ENCODE results near the gene FZD7. TPM values are rescaled to one million over a fixed set of nuclear protein-coding genes. Genes with fewer than 3 reads are reported as not detected.

FZD7 gene
- total RNA-seq, result 10 to 100 TPM in 3 of 4 donors, 1 to 10 TPM in 1; 6.2 to 14.6 (median 13.3) TPM

DNA sequence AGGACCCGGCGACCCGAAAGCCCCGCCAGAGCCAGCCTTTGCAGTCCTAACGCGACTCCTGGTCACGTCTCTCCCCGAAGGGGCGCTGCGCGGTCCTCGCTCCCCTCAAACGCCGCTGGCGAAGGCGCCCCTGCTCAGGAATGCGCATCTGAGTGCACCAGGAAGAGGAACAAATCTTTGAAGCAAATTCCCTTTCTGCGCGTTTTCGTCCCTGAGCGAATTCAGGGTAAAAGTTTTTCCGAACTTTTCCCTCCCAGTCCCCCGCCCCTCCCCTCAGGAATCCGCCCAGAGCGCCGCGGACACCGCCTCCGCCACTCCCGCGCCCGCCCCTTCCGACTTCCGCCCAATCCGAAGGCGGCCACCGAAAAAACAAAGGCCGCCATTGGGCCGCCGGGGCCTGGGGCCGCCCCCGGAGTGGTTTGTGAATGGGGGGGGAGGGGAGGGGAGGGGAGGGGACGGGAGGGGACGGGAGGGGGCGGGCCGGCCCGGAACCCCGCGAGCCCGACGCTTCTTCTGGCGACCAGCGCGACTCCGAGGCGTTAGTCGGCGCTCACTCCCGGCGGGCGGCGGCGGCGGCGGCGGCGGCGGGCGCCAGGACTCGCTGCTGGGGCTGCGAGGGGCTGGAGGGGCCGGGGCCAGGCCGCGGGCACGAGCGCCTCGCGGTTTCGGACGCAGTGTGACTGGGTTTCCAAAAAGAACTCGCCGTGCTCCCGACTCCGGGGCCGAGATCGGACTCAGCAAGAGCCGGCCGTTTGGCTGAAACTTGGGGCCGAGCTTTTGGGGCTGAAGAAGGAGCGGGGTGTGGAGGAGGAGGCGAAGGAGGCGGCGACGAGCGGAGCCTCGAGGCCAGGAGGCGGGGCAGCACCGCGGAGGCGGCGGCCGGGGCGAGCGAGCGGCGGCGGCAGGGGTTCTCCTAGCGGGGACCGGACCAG lies at the start of gene FZD7:
Gene FZD7 (plus strand): TSS at position 539 of the 932 bp plus-strand sequence. CDS start 793 bp downstream, outside the sequence.
- in situ Hi-C loops (cut with MboI; ENCODE audit: low pct_ligation_motif_present in 1 of 4, low pct_unique_long_range_greater_than_20kb in 1 of 4, low sequenced_read_pairs in 3 of 4), result loop anchor here in 1 of 4 donors (10.0 kb wide), 1 partner anchor 169 kb away; no protein-coding TSS in a partner anchor

DNA sequence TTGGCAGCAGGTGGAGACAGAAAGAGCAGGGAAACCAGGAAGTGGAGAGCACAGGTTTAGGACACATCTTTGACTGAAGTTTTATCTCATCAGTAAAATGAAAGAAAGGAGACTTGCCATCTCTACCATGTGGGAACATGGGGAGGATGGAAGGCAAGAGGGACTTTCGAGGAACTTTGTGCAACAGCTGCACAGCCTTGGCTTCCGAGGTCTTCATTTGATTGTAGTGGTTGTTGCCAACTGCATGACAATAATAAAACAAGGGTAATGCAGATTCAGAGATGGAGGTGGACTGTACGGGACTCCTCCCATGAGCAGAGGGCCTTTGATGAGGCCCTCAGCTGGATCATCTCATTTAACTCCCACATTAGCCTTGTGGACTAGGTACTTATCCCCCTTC lies 49.3 kb upstream of the FZD7 start:
- no peaks in the 10 kb centered on the region for H3K4me1 ChIP-seq
- no peak for TF ChIP-seq POLR2AphosphoS5 (IDR thresholded peaks at IDR 0.05)
- TF ChIP-seq POLR2A (IDR thresholded peaks at IDR 0.05), result no peak
- no peak for TF ChIP-seq EP300 (IDR thresholded peaks at IDR 0.05; ENCODE audit: low read depth)
- TF ChIP-seq, protein P1, sequence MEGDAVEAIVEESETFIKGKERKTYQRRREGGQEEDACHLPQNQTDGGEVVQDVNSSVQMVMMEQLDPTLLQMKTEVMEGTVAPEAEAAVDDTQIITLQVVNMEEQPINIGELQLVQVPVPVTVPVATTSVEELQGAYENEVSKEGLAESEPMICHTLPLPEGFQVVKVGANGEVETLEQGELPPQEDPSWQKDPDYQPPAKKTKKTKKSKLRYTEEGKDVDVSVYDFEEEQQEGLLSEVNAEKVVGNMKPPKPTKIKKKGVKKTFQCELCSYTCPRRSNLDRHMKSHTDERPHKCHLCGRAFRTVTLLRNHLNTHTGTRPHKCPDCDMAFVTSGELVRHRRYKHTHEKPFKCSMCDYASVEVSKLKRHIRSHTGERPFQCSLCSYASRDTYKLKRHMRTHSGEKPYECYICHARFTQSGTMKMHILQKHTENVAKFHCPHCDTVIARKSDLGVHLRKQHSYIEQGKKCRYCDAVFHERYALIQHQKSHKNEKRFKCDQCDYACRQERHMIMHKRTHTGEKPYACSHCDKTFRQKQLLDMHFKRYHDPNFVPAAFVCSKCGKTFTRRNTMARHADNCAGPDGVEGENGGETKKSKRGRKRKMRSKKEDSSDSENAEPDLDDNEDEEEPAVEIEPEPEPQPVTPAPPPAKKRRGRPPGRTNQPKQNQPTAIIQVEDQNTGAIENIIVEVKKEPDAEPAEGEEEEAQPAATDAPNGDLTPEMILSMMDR (IDR thresholded peaks at IDR 0.05), result no peak
- intact Hi-C loops (cut with DNase I; ENCODE audit: low total_unique reads), result no loop called here
- WGBS, 2 donors (ENCODE audit: low coverage in 1 of 2), result 88% methylated on average over 3 of the region's 3 CpGs; no CpG with 5 or more reads in 1 of the 2 donors
- no peak overlapping the region for H3K27ac ChIP-seq
- H3K27me3 ChIP-seq, result no peaks in the 10 kb centered on the region
- H3K9me3 ChIP-seq, result no peaks in the 10 kb centered on the region
- no peaks in the 10 kb centered on the region for H3K36me3 ChIP-seq
- H3K4me3 ChIP-seq, result no peak overlapping the region
- DNase-seq, result no peak
- in situ Hi-C loops (cut with MboI; ENCODE audit: low pct_ligation_motif_present in 1 of 4, low pct_unique_long_range_greater_than_20kb in 1 of 4, low sequenced_read_pairs in 3 of 4), result no loop called here

More for the DNA sequence above, at the start of gene FZD7:
- peak; percentile 29 for TF ChIP-seq POLR2A (IDR thresholded peaks at IDR 0.05)
- TF ChIP-seq, protein P1 (IDR thresholded peaks at IDR 0.05), result peak in 4 of 5 experiments; percentile 0 to 17 (median 10)
- TF ChIP-seq EP300 (IDR thresholded peaks at IDR 0.05; ENCODE audit: low read depth), result no peak
- TF ChIP-seq POLR2AphosphoS5 (IDR thresholded peaks at IDR 0.05), result peak; percentile 29 to 70 (median 68)
- DNase-seq, result peak; percentile 94
- 1% methylated on average over 79 of the region's 109 CpGs; no CpG with 5 or more reads in 1 of the 2 donors for WGBS, 2 donors (ENCODE audit: low coverage in 1 of 2)
- no peaks in the 10 kb centered on the region for H3K36me3 ChIP-seq
- intact Hi-C loops (cut with DNase I; ENCODE audit: low total_unique reads), result loop anchor here (2.0 kb wide), 1 partner anchor 145 kb away; no protein-coding TSS in a partner anchor
- no peaks in the 10 kb centered on the region for H3K9me3 ChIP-seq
- H3K27me3 ChIP-seq, result peaks cover 39% of the 10 kb centered on the region
- H3K4me3 ChIP-seq, result peak within 1 kb of the TSS; percentile 69 to 88 (median 80)
- peaks cover 5 to 29% (median 20%) of the 10 kb centered on the region in 4 donors for H3K4me1 ChIP-seq
- peak within 1 kb of the TSS; percentile 91 to 99 (median 94) for H3K27ac ChIP-seq

DNA sequence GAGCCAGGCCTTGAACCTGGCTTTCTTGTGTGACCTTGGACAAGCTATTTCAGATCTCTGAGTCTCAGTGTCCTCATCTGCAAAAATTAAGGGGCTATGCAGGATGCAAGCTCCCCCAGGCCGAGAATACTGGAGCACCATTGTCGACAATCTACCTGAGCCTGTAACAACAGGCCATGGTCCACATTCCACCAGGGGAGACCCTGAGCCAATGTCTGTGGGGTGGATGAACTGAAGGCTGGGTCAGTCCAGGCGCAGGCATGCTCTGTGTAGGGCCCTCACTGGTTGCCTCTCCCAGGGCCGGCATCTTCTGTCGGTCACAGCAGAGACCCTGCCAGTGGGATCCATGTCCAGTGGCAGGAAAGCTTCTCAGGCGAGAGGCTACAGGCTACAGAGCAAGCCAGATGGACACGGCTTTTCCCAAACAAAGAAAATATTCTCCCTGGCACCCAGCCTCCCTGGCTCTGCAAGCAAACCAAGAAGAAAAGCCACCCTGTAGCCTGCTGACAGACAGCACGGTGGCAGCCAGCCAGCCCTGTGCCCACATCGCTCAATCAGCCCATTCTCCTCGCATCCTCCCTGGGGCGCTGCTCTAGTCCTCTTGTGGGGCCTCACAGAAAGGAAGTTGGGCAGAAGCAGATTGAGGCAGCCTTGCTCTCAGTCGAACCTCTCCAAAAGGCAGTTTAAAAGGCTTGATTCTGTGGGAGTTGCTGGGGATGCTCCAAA lies 48.7 kb upstream of the FZD7 start:
- Histone ChIP-seq H3K9me3 (no peaks in the 10 kb centered on the region), H3K4me1 (no peaks in the 10 kb centered on the region), H3K4me3 (no peak overlapping the region), H3K27me3 (no peaks in the 10 kb centered on the region), H3K36me3 (no peaks in the 10 kb centered on the region), H3K27ac (no peak overlapping the region)
- TF ChIP-seq POLR2AphosphoS5 (IDR thresholded peaks at IDR 0.05) (no peak), EP300 (IDR thresholded peaks at IDR 0.05; ENCODE audit: low read depth) (no peak)
- intact Hi-C loops (cut with DNase I; ENCODE audit: low total_unique reads), result no loop called here
- in situ Hi-C loops (cut with MboI; ENCODE audit: low pct_ligation_motif_present in 1 of 4, low pct_unique_long_range_greater_than_20kb in 1 of 4, low sequenced_read_pairs in 3 of 4), result no loop called here
- WGBS, 2 donors (ENCODE audit: low coverage in 1 of 2), result 75% methylated on average over 12 of the region's 12 CpGs; no CpG with 5 or more reads in 1 of the 2 donors
- DNase-seq, result peak; percentile 19

DNA sequence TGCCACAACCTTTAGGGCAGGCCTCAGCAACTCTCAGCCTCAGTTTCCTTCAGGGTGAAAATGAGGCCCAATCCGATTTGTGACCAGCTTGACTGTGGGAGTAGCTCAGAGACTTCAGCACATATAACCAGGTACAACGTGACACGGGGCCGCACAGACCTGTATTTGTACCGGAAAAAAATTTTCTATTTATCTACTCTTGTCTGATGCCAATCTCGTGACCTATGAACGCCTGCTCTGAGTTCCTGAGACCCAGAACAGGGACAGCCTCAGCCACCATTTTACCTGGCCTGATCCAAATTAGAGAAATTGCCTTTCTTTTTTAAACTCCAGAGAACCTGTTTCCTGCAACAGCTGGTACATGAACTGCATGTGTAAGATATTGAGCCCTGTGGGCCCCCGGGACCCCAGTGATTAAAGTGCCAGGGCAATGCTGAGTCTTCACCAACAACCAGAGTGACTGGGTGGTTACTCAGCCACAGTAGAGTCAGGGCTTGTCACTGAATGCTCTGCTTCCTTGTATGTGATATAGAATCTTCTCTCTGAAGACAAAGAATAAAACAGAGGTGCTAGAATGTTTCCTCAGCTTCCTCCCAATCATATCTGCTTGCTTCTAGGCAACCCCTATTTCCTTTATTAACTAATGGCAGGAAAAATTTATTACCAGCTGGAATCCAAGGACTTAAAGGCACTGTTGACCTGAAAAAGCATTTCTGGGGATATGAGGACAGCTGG lies 47.8 kb upstream of the FZD7 start:
- no peaks in the 10 kb centered on the region for H3K9me3 ChIP-seq
- TF ChIP-seq EP300 (IDR thresholded peaks at IDR 0.05; ENCODE audit: low read depth), result no peak
- no peaks in the 10 kb centered on the region for H3K27me3 ChIP-seq
- no peaks in the 10 kb centered on the region for H3K4me1 ChIP-seq
- no peaks in the 10 kb centered on the region for H3K36me3 ChIP-seq
- no peak overlapping the region for H3K4me3 ChIP-seq
- WGBS, 2 donors (ENCODE audit: low coverage in 1 of 2), result 85 to 100% methylated on average over 4 to 8 of the region's 8 CpGs
- DNase-seq, result no peak
- in situ Hi-C loops (cut with MboI; ENCODE audit: low pct_ligation_motif_present in 1 of 4, low pct_unique_long_range_greater_than_20kb in 1 of 4, low sequenced_read_pairs in 3 of 4), result no loop called here
- intact Hi-C loops (cut with DNase I; ENCODE audit: low total_unique reads), result no loop called here
- H3K27ac ChIP-seq, result no peak overlapping the region
